Measurements from ENCODE around the gene FARP1.

FARP1 gene

DNA sequence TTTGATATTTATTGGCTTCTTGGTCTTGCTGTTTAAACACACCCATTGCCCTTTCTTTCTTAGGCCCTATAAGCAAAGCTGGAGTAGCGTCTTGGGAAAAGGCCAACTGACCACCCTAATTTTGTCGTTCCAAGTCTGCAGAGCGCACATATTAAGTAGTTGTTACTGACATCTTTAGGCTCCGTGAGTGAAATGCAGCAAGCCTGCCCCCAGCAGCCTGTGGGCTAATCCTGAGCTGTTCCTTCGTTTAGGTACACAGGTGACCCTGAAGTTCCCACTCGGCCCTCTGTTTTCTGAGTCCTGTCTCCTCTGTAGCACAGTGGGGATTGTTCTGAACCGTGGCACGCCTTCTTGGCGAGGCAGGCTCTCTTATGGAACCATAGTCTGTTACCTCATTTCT lies 263.5 kb downstream of the FARP1 start:
- ChIA-PET CTCF (interaction anchor here (1.3 kb wide), 1 partner anchor 10 kb away, joined by 5 read pairs; no protein-coding TSS in a partner anchor), POLR2A (no interaction called here)
- Histone ChIP-seq H3K36me3 (ENCODE audit: control insufficient read depth in 2 of 2, insufficient read depth in 1 of 2, low read length in 2 of 2) (no peaks in the 10 kb centered on the region), H3K4me3 (ENCODE audit: low read depth, low read length) (no peak overlapping the region), H3K9me3 (ENCODE audit: control insufficient read depth, insufficient read depth, low read depth, low read length) (no peaks in the 10 kb centered on the region), H3K27ac (ENCODE audit: extremely low read depth, low read depth, low read length) (no peak overlapping the region), H3K4me1 (ENCODE audit: control insufficient read depth, insufficient read depth, low read length) (peaks cover 15% of the 10 kb centered on the region; the same call in 1 of the 2 replicates)
- no peak for TF ChIP-seq ZNF350 (tag by site-specific recombination; IDR thresholded peaks at IDR 0.05)
- no peak for TF ChIP-seq ZSCAN30 (tag by site-specific recombination; IDR thresholded peaks at IDR 0.05)
- no peak for TF ChIP-seq ZNF529 (tag by site-specific recombination; IDR thresholded peaks at IDR 0.05; ENCODE audit: insufficient replicate concordance)
- no peak for TF ChIP-seq ZNF155 (tag by site-specific recombination; IDR thresholded peaks at IDR 0.05)
- TF ChIP-seq, protein P1, sequence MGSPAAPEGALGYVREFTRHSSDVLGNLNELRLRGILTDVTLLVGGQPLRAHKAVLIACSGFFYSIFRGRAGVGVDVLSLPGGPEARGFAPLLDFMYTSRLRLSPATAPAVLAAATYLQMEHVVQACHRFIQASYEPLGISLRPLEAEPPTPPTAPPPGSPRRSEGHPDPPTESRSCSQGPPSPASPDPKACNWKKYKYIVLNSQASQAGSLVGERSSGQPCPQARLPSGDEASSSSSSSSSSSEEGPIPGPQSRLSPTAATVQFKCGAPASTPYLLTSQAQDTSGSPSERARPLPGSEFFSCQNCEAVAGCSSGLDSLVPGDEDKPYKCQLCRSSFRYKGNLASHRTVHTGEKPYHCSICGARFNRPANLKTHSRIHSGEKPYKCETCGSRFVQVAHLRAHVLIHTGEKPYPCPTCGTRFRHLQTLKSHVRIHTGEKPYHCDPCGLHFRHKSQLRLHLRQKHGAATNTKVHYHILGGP (tag by site-specific recombination; IDR thresholded peaks at IDR 0.05) = no peak
- no peak for TF ChIP-seq ZBTB17 (tag by site-specific recombination; IDR thresholded peaks at IDR 0.05)
- no peak for TF ChIP-seq ZNF311 (tag by site-specific recombination; IDR thresholded peaks at IDR 0.05; ENCODE audit: borderline replicate concordance)
- TF ChIP-seq, protein P2, sequence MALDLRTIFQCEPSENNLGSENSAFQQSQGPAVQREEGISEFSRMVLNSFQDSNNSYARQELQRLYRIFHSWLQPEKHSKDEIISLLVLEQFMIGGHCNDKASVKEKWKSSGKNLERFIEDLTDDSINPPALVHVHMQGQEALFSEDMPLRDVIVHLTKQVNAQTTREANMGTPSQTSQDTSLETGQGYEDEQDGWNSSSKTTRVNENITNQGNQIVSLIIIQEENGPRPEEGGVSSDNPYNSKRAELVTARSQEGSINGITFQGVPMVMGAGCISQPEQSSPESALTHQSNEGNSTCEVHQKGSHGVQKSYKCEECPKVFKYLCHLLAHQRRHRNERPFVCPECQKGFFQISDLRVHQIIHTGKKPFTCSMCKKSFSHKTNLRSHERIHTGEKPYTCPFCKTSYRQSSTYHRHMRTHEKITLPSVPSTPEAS (tag by site-specific recombination; IDR thresholded peaks at IDR 0.05) = no peak
- TF ChIP-seq, protein P3, sequence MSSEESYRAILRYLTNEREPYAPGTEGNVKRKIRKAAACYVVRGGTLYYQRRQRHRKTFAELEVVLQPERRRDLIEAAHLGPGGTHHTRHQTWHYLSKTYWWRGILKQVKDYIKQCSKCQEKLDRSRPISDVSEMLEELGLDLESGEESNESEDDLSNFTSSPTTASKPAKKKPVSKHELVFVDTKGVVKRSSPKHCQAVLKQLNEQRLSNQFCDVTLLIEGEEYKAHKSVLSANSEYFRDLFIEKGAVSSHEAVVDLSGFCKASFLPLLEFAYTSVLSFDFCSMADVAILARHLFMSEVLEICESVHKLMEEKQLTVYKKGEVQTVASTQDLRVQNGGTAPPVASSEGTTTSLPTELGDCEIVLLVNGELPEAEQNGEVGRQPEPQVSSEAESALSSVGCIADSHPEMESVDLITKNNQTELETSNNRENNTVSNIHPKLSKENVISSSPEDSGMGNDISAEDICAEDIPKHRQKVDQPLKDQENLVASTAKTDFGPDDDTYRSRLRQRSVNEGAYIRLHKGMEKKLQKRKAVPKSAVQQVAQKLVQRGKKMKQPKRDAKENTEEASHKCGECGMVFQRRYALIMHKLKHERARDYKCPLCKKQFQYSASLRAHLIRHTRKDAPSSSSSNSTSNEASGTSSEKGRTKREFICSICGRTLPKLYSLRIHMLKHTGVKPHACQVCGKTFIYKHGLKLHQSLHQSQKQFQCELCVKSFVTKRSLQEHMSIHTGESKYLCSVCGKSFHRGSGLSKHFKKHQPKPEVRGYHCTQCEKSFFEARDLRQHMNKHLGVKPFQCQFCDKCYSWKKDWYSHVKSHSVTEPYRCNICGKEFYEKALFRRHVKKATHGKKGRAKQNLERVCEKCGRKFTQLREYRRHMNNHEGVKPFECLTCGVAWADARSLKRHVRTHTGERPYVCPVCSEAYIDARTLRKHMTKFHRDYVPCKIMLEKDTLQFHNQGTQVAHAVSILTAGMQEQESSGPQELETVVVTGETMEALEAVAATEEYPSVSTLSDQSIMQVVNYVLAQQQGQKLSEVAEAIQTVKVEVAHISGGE (tag by site-specific recombination; conservative IDR thresholded peaks at IDR 0.05; ENCODE audit: low read depth) = no peak
- TF ChIP-seq, protein P4, sequence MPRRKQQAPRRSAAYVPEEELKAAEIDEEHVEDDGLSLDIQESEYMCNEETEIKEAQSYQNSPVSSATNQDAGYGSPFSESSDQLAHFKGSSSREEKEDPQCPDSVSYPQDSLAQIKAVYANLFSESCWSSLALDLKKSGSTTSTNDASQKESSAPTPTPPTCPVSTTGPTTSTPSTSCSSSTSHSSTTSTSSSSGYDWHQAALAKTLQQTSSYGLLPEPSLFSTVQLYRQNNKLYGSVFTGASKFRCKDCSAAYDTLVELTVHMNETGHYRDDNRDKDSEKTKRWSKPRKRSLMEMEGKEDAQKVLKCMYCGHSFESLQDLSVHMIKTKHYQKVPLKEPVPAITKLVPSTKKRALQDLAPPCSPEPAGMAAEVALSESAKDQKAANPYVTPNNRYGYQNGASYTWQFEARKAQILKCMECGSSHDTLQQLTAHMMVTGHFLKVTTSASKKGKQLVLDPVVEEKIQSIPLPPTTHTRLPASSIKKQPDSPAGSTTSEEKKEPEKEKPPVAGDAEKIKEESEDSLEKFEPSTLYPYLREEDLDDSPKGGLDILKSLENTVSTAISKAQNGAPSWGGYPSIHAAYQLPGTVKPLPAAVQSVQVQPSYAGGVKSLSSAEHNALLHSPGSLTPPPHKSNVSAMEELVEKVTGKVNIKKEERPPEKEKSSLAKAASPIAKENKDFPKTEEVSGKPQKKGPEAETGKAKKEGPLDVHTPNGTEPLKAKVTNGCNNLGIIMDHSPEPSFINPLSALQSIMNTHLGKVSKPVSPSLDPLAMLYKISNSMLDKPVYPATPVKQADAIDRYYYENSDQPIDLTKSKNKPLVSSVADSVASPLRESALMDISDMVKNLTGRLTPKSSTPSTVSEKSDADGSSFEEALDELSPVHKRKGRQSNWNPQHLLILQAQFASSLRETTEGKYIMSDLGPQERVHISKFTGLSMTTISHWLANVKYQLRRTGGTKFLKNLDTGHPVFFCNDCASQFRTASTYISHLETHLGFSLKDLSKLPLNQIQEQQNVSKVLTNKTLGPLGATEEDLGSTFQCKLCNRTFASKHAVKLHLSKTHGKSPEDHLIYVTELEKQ (tag by site-specific recombination; IDR thresholded peaks at IDR 0.05; ENCODE audit: borderline replicate concordance) = no peak
- no peak for TF ChIP-seq ZNF555 (tag by site-specific recombination; conservative IDR thresholded peaks at IDR 0.05)
- TF ChIP-seq ZBTB8A (tag by site-specific recombination; IDR thresholded peaks at IDR 0.05) = no peak
- TF ChIP-seq, protein P5, sequence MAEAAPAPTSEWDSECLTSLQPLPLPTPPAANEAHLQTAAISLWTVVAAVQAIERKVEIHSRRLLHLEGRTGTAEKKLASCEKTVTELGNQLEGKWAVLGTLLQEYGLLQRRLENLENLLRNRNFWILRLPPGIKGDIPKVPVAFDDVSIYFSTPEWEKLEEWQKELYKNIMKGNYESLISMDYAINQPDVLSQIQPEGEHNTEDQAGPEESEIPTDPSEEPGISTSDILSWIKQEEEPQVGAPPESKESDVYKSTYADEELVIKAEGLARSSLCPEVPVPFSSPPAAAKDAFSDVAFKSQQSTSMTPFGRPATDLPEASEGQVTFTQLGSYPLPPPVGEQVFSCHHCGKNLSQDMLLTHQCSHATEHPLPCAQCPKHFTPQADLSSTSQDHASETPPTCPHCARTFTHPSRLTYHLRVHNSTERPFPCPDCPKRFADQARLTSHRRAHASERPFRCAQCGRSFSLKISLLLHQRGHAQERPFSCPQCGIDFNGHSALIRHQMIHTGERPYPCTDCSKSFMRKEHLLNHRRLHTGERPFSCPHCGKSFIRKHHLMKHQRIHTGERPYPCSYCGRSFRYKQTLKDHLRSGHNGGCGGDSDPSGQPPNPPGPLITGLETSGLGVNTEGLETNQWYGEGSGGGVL (tag by site-specific recombination; IDR thresholded peaks at IDR 0.05) = no peak
- no peak for TF ChIP-seq OVOL3 (tag by site-specific recombination; IDR thresholded peaks at IDR 0.05)
- TF ChIP-seq, protein P6, sequence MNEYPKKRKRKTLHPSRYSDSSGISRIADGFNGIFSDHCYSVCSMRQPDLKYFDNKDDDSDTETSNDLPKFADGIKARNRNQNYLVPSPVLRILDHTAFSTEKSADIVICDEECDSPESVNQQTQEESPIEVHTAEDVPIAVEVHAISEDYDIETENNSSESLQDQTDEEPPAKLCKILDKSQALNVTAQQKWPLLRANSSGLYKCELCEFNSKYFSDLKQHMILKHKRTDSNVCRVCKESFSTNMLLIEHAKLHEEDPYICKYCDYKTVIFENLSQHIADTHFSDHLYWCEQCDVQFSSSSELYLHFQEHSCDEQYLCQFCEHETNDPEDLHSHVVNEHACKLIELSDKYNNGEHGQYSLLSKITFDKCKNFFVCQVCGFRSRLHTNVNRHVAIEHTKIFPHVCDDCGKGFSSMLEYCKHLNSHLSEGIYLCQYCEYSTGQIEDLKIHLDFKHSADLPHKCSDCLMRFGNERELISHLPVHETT (tag by site-specific recombination; IDR thresholded peaks at IDR 0.05) = no peak
- TF ChIP-seq ZFP3 (tag by site-specific recombination; IDR thresholded peaks at IDR 0.05; ENCODE audit: low read depth) = no peak
- TF ChIP-seq ZFHX2 (tag by site-specific recombination; conservative IDR thresholded peaks at IDR 0.05) = no peak
